ENCODE data around the gene DDX23.

The DDX23 gene

DNA sequence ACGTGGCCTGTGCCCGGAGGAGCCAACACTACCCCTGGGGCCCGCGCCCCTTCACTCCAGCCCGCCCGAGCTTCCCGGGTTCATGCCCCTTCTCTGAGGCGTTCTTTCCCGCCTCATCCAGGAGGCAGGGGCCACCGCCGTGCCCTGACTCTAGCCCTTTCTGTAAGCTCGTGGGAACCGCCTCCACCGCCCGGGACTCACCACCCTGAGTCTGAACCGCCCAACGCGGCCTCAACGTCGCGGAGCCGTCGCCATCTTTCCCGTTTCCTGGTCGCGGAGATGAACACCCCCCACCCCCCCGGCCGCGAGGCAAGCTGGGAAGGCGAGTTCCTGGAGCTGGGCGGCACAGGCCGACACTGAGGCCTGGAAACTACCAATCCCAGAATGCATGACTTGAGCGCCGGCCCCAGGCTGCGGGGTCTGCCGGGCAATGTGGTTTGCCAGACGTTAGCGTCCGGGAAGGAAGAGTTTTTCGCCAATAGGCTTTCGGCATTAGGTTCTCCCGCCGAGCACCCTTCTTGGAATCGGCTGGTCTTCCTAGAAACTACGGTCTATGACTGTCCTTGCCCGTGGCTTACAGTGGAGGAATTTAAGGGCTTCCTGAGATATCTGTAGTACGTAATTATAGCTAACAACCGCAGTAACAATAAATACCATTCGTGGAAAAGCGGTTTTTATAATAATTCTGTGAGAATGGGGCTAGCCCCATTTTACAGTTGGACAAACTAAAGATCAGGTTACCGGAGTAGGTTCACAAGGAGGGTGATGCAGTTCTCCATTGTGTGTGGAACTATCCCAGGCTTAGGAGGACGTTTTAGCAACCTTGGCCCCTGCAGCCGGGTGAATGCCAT lies at the start of gene DDX23:
TSS of gene DDX23 (minus strand) at position 281 of the 851 bp plus-strand sequence. CDS start 6,381 bp downstream, outside the sequence.
- H3K4me3 ChIP-seq (replicated peaks; ENCODE audit: low read depth, low read length): peak within 1 kb of the TSS; percentile 97
- DNase-seq (ENCODE audit: extremely low read depth, low read depth): peak; percentile 91
- TF ChIP-seq, protein P1, sequence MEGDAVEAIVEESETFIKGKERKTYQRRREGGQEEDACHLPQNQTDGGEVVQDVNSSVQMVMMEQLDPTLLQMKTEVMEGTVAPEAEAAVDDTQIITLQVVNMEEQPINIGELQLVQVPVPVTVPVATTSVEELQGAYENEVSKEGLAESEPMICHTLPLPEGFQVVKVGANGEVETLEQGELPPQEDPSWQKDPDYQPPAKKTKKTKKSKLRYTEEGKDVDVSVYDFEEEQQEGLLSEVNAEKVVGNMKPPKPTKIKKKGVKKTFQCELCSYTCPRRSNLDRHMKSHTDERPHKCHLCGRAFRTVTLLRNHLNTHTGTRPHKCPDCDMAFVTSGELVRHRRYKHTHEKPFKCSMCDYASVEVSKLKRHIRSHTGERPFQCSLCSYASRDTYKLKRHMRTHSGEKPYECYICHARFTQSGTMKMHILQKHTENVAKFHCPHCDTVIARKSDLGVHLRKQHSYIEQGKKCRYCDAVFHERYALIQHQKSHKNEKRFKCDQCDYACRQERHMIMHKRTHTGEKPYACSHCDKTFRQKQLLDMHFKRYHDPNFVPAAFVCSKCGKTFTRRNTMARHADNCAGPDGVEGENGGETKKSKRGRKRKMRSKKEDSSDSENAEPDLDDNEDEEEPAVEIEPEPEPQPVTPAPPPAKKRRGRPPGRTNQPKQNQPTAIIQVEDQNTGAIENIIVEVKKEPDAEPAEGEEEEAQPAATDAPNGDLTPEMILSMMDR (IDR thresholded peaks at IDR 0.05; ENCODE audit: low read depth, low read length, missing control alignments): no peak

DNA sequence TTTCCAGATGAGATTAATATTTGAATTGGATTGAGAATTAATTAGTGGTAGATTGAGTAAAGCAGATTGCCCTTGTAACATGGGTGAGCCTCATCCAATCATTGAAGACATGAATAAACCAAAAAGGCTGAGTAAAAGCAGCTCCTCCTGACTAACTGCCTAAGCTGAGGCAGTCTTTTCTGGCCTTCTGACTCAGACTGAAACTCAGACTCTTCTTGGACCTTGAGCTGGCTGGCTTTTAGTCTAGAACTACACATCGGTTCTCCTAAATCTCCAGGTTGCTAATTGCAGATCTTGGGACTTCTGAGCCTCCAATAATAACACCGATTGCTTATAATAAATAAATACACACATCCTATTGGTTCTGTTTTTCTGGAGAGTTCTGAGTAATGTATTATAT lies 49.3 kb upstream of the DDX23 start:
- H3K4me3 ChIP-seq (replicated peaks; ENCODE audit: low read depth, low read length): no peak overlapping the region
- TF ChIP-seq, protein P1 (IDR thresholded peaks at IDR 0.05; ENCODE audit: low read depth, low read length, missing control alignments): no peak
- no peak for DNase-seq (ENCODE audit: extremely low read depth, low read depth)

DNA sequence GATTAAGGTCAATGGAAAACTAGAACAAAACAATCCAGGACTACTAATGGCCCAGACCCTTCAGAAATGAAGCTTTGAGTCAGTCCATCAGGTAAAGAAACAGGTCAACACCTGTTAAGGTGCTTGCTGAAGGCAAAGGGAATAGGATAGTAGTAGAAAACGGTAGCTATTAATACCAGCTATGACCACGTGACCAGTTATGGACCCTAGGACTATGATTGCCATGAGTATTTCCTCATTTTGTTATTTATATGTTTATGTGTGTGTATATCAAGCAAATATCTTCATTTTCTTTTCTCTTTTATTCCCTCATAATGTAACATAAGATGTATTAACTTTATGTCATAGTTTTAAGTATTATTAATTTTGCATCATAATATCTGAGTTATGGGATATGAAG lies 47.7 kb upstream of the DDX23 start:
- TF ChIP-seq, protein P1 (IDR thresholded peaks at IDR 0.05; ENCODE audit: low read depth, low read length, missing control alignments): no peak
- DNase-seq (ENCODE audit: extremely low read depth, low read depth): no peak
- no peak overlapping the region for H3K4me3 ChIP-seq (replicated peaks; ENCODE audit: low read depth, low read length)

DNA sequence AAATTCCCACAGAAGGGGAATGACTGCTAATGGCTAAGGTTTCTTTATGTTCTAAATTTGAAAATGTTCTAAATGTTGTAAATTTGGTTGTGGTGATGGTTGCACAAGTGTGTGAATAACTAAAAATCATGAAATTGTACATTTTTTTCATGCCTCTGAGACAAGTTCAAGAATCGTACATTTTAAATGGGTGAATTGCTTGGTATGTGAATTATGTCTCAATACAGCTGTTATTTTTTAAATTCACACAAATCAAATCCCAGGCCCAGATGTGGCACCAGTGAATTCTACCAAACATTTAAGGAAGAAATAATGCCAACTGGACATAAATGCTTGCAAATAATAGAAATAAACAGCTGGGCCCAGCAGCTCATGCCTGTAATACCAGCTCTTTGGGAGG lies 42.3 kb upstream of the DDX23 start:
- H3K4me3 ChIP-seq (replicated peaks; ENCODE audit: low read depth, low read length): no peak overlapping the region
- TF ChIP-seq, protein P1 (IDR thresholded peaks at IDR 0.05; ENCODE audit: low read depth, low read length, missing control alignments): no peak
- no peak for DNase-seq (ENCODE audit: extremely low read depth, low read depth)

DNA sequence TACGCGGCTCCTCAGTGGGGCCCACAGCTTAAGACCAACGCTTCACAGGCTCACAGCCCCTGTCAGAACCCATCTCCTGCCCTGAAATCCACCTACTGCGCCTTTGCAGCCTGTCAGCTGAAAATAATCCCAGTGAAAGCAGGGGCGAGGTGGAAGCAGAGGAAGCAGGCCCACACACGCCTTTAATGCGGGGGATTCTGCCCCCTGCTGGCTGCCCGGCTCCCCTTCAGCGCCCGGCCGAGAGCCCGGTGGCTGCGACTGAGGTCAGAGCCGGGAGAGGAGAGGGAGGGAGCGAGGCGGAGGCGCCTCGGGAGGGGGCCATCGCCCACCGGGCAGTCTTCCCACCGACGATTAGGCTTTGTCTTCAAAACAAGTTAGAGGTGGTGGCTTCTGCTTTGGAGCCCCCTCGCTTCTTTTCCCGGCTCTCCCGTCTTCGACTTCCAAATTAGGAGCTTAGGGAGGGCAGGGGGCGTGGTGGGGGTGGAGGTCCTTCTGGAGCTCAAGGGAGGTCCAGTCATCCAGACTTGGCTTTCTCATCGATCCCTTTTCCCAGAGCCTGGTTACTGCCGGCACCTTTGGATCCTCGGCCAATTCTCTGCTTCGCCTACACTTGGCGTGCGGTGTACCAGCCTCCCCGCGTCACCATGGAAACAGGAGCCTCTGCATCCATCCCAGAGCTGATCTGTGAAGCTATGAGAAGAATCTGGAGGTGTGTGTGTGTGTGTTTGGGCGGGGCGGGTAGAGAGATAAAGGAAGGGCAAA lies 38.9 kb upstream of the DDX23 start:
- DNase-seq (ENCODE audit: extremely low read depth, low read depth): peak; percentile 20
- no peak overlapping the region for H3K4me3 ChIP-seq (replicated peaks; ENCODE audit: low read depth, low read length)
- TF ChIP-seq, protein P1 (IDR thresholded peaks at IDR 0.05; ENCODE audit: low read depth, low read length, missing control alignments): peak; percentile 95

DNA sequence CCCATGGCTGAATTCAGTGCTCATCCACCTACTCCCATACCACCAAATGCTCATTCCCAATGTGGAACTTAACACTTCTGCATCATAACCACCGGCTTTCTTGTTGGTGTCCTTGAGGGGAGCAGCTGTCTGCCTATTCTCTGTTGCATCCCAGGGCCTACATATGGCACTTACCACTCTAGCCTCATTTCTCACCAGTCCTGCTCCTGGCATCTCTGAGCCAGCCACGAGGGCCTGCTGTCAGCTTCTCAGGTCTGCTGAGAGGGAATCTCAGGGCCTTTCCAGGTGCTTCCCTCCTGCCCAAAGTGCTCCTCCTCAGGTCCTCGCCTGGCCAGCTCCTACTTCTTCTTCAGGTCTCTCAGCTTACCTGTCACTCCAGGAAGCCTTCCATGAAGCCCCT lies 37.7 kb upstream of the DDX23 start:
- TF ChIP-seq, protein P1 (IDR thresholded peaks at IDR 0.05; ENCODE audit: low read depth, low read length, missing control alignments): no peak
- no peak overlapping the region for H3K4me3 ChIP-seq (replicated peaks; ENCODE audit: low read depth, low read length)
- DNase-seq (ENCODE audit: extremely low read depth, low read depth): no peak
